Subcutaneous adipose tissue (tissue), 4 donors: ENCODE measurements around the gene GNAO1. TPM values are rescaled to one million over a fixed set of nuclear protein-coding genes. Genes with fewer than 3 reads are reported as not detected.

Experiments
- CTCF ChIP-seq: fragments of 450-650 bp; IDR thresholded peaks from one replicate; pipeline ENCODE4 v1.5.1; 2016; ENCODE audit warnings: low read depth, mild to moderate bottlenecking, control low read depth, antibody characterized with exemption, moderate library complexity
- total RNA-seq, 4 donors: library from RNA; depleted of rRNA; stranded (reverse); fragments of >200 nt; gene quantifications; one replicate each; pipeline ENCODE4 v1.1.0, GENCODE V29; 2016

The GNAO1 gene
- total RNA-seq, 4 donors from 2014 or later: 0.44 to 1.6 (median 0.63) TPM

GRCh38 chr16:56362057-56362655 is 170.9 kb downstream of the GNAO1 start:
- no peak for TF ChIP-seq CTCF

- TF ChIP-seq CTCF: no peak
Observed at GRCh38 chr16:56362706-56363105, 171.4 kb downstream of the GNAO1 start.

GRCh38 chr16:56363181-56363716 is 172.0 kb downstream of the GNAO1 start:
- no peak for TF ChIP-seq CTCF

- TF ChIP-seq CTCF: no peak
Observed at GRCh38 chr16:56363781-56364565, 172.7 kb downstream of the GNAO1 start.

GRCh38 chr16:56364865-56365264 is 173.6 kb downstream of the GNAO1 start:
- no peak for TF ChIP-seq CTCF

DNA sequence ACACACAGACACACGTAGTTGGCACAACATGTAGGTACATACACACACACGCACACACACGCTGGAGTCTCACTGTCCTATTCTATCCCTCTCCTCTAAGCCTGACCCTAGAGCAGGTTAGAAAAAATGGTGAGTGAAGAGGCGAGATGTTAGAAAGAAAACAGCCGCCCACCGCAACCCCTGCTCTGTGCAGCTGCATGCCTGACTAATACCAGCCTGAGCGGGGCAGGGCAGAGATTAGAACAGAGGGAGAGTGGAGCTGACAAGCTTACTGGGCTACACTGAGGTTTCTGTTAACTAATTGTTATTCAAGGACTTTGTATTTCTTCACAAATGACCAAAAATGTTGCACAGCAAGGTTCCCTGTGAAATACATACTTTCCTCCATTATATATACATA is 174.3 kb downstream of the GNAO1 start:
- TF ChIP-seq CTCF: no peak

DNA sequence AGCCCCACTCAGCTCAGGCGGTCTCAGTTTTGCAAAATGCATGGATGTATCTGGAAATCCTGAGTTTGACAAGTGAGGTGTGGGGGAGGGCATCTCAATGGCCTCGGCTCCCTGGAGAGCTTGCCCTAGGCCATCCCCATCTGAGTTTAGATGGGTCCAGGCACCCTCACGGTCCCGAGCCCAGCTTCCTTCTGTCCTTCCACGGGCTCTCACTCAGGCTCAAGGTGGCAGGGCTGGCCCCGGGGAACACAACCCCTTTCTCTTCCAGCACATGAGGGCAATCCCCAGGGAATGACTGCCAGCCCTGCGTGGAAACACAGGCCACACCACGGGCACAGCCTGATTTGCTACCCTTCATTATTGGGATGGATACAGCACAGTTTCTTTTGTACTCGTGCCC is 175.7 kb downstream of the GNAO1 start:
- TF ChIP-seq CTCF: no peak
